ENCODE measurements around the gene FAM161B.

The FAM161B gene

GRCh38 chr14:73886449-73887317, 63.2 kb downstream of the FAM161B start, which contains the start of gene ZNF410:
ZNF410 (plus strand) TSS chr14:73886859; CDS start chr14:73892176, 5,317 bp downstream.
- DNase-seq (ENCODE audit: low read depth), result peak; percentile 90
- H3K4me3 ChIP-seq (ENCODE audit: control insufficient read depth, low read depth, low read length), result peak within 1 kb of the TSS; percentile 77
- TF ChIP-seq CTCF (IDR thresholded peaks at IDR 0.05; ENCODE audit: control insufficient read depth, insufficient read depth, low read depth, low read length, missing control alignments), result no peak

GRCh38 chr14:73884438-73885190, 65.3 kb downstream of the FAM161B start:
- no peak for DNase-seq (ENCODE audit: low read depth)
- no peak overlapping the region for H3K4me3 ChIP-seq (ENCODE audit: control insufficient read depth, low read depth, low read length)
- no peak for TF ChIP-seq CTCF (IDR thresholded peaks at IDR 0.05; ENCODE audit: control insufficient read depth, insufficient read depth, low read depth, low read length, missing control alignments)

Measured in AG09309 (cell line).